HG02588 (cell line): ENCODE results near the gene CDKN2C.

Experiments
- ATAC-seq: cut with Tn5 transposase; IDR thresholded peaks from one replicate; pipeline ENCODE4 v1.9.1; 2021; ENCODE audit warnings: mild to moderate bottlenecking, moderate library complexity; ENCODE audit not compliant: unreplicated experiment

The CDKN2C gene

DNA sequence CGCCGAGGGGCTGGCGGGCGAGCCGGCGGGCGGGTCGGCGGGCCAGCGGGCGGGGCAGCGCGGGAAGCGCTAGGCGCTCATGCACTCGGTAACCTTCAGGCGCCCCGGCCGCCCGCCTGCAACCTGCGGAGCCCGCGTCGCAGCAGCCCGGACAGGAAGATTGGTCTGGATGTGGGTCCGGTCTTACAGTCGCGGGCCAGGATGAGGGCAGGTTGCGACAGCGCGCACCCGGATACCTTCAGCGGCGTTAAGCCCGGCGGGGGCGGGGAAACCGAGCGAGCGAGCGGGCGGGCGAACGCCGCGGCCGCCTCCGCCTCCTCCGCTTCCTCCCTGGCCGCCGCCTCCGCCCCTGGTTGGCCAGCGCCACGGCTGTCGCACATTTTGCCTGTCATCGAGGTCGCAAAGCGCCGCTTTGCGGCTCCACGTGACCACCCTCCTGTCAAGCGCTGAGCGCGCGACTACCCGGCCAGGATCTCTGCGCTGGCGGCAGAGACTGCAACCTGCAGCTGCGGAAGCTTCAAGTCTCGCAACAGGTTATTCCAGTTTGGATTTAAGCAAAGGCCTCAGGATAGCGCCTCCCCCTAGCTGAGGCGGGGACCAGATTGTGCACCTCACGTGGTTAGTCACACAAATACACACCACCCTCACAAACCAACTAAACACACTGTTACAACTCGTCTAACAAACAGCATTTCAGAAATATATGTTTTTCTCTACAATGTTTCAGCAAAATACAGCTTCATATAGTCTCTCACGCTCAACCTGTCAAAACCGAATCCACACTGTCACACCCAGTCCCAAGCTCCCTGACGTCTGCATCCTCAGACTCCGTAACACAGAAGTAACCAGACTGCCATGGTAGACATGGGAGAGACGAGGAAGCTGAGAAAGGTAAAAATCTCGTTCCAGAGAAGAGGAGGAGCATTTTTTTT is 9.9 kb upstream of the CDKN2C start, which contains the start of gene FAF1:
FAF1 (minus strand) TSS at position 355 of the 932 bp plus-strand sequence. CDS start 456 bp downstream, outside the sequence.
- peak; percentile 84 for ATAC-seq

DNA sequence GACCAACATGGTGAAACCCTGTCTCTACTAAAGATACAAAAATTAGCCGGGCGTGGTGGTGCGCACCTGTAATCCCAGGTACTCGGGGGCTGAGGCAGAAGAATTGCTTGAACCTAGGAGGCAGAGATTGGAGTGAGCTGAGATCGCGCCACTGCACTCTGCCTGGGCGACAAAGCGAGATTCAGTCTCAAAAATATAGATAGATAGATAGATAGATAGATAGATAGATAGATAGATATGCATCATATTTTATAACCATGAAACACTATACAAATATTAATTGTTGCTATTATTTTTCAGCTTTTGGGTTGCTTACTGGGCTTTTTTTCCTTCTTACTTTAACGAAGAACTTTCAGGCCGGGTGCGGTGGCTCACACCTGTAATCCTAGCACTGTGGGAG is 5.2 kb upstream of the CDKN2C start:
- ATAC-seq, result no peak

DNA sequence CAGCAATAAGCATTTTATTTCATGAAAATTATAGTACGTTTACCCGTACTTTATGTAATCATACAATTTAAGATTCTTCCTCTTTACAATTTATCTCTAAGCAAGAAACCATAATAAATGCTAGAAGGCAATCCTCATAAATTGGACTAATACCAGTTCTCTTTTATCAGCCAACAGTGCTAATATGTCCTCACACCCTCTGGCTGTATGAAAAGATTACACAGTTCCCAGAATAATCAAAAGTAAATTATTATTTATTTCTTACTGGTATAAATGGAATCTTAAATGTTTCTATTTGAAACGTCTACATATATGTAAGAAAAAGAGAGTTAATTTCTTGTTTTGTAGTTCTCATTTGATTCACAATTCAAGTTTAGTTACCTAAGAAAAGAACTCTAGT is 3.1 kb upstream of the CDKN2C start:
- no peak for ATAC-seq

DNA sequence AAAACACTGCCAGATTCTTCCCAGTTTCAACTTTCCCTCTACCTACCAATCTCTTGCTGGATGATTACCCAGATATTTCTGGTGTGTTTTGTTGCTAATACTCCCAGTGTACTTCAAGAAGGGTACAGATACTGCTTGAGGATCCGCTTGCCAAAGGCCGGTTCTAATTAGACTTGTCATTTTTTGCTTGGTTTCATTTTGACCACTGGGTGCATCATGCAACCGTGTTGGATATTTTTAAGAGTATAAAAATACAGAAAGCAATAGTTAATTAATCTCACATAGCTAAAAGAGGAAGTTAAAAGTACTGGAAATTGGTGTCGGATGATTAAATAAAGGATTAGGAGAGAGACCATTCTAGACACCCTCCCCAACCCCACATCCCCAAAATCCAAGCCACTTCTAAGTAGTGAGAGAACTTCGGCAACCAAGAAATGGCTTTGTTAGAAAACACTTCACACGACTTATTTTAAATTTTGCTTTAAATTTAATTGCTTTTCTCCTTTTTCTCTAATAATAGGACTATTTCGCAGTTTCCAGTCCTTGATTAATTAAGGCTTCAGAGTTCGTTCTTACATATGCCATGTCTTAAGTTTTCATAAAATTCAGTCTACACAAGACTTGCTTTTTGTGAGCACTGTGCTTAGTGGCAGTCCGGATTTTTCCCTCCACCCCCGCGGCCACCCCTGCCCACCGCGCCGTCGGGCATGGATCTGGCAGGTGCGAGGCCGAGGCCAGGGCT is 2.5 kb upstream of the CDKN2C start:
- no peak for ATAC-seq

DNA sequence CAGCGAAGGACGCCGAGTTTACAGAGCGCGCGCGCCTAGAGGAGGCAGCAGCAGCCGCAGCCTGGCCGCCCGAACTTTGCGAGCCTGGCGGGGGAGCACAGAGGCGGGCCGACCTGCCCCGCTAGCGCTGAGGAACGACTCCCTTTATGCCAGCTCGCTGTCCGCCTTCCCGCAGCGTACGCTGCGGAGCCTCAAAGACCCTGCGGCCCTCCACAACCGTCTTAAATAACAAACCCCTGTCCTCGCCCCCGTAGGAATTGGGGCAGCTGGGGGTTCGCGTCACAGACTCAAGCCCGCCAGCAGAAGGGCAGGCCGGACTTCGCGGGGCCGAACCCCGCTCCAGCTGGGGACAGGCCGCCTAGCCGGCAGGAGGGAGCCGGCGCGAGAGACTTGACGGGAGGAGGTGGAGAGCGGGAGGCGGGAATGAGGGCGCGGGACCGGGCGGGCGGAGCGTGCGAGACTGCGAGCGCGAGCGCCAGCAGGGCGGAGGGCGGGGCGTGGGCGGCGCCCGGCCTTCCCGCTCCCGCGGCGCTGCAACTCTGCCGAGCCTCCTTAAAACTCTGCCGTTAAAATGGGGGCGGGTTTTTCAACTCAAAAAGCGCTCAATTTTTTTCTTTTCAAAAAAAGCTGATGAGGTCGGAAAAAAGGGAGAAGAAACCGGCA is 1.8 kb upstream of the CDKN2C start:
- ATAC-seq, result peak; percentile 54

DNA sequence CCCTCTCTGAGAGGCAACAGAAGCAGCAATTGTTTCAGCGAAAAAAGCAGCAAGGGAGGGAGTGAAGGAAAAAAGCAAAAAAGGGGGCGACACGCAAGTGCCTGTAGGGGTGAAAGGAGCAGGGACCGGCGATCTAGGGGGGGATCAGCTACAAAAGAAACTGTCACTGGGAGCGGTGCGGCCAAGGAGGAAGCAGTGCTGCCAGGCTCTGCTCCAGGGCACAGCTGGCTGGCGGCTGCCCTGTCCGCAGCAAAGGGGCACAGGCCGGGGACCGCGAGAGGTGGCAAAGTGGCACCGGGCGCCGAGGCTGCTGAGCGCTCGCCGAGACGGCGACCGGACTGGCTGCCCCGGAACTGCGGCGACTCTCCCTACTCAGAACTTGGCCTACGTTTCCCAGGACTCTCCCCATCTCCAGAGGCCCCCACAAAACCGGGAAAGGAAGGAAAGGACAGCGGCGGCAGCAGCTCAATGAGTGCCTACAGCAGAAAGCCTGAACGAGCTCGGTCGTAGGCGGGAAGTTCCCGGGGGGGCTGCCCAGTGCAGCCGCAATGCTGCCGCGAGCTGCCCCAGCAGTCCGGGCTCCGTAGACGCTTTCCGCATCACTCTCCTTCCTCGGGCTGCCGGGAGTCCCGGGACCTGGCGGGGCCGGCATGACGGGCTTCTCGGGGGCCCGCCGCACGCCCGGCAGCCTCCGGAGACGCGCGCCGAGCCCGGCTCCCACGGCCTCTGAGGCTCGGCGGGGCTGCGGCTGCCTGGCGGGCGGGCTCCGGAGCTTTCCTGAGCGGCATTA is 1.0 kb upstream of the CDKN2C start:
- ATAC-seq, result peak; percentile 17

DNA sequence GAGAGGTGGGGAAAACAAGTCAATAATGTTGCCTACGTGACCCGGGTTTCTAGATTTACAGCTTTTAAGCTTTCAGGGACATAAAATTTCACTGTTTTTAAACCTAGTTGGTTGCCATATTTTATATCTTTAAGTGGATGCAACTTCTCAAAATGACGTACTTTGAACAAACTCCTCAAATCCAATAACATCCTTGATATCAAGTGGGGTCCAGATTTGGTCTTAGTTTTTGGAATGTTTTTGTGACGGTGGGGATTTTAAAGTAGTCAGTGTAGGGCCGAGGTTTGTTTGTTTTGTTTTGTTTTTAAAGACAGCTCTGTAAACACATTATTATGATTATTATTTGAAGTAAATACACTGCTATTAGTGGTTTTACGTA is 453 bp downstream of the CDKN2C start:
- no peak for ATAC-seq

DNA sequence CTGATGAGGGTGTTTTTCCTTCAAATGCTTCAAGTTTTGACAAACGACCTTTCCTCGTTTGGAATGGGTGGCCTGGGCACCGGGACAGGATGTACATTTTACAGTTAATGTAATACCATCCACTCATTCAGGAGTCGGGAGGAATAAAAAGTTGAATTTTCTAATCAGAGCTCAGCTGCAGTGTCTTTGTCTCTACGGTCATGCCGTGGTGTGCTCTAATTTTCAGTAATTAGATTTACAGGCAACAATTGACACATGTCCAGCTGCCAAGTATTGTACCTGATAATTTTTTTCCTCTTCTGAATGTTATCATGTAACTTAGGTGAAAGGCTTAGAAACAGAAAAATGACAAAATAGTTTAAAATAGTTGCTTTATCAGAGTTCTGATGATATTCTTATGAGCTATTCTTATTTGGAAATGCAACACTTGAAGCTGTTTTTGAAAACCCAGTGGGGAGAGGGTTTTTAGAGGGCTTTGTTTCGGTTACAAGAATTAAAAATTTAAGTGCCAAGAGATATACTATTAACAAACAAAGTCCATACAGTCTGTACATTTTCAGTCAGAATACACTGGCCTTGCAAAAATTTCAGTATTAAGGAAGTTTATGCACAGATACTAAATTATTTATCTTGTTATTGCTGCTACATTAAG is 1.0 kb downstream of the CDKN2C start:
- ATAC-seq, result no peak

DNA sequence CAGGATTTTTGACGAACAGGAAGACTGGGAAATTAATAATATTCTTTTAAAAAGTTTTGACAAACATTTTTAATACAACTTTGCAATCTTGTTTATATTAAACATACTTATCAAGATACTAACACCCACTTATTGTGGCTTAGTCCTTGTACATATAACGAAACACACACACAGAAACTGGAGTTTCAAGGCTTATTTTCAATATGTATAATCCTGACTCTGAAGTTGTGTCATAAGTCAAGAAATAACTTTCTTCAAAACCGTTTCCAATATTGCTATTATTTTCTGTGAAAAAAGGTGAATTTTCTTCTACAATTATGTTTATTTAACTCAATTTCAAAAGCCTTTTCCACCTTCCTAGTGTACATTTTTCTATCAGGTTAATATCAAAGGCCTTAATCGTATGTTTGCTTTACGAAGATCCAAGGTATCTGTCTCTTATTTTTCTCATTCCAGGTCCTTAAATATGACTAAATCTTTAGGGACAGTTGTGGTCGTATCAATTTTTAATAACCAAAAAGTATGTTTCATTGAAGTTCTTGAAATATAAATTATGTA is 1.8 kb downstream of the CDKN2C start:
- no peak for ATAC-seq

DNA sequence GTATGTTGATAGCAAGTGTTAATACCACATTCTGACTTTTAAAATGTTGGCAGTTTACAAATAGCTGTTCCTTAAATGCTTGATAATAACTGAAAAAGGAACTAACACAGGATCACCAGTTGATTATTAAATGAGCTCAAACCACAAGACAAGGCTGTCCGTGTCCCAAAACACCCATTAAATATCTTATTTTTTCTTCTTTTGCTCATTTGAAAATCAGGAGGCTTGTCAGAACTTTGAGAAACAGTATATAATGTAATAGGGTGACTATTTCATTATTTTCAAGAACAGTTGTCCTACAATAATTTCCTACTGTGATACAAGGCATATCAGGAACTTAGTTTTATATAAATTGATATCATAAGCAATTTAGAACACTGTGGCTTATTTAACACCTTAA is 2.7 kb downstream of the CDKN2C start:
- ATAC-seq, result no peak

DNA sequence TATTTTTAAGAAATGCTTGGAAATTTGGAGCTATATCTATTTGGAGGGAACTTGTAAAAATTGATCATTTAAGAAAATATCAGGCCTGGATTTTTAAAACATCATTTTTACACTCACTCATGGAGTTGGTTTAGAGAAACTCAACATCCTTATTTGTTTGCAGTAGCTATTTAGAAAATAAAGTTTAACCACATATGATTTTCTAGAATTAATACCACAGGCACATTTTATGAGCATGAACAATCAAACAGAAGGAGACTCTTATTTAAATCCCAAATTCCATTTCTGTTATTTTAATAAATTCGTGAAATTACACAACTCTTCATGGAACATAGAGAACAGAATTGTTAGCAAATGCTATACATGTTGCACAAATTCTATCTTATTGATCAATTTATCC is 3.2 kb downstream of the CDKN2C start:
- no peak for ATAC-seq

DNA sequence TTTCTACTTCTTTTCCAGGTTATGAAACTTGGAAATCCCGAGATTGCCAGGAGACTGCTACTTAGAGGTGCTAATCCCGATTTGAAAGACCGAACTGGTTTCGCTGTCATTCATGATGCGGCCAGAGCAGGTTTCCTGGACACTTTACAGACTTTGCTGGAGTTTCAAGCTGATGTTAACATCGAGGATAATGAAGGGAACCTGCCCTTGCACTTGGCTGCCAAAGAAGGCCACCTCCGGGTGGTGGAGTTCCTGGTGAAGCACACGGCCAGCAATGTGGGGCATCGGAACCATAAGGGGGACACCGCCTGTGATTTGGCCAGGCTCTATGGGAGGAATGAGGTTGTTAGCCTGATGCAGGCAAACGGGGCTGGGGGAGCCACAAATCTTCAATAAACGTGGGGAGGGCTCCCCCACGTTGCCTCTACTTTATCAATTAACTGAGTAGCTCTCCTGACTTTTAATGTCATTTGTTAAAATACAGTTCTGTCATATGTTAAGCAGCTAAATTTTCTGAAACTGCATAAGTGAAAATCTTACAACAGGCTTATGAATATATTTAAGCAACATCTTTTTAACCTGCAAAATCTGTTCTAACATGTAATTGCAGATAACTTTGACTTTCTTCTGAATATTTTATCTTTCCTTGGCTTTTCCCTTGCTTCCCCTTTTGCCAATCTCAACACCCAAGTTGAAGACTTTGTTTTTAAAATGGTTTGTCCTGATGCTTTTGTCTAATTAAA is 4.0 kb downstream of the CDKN2C start:
- ATAC-seq, result no peak

DNA sequence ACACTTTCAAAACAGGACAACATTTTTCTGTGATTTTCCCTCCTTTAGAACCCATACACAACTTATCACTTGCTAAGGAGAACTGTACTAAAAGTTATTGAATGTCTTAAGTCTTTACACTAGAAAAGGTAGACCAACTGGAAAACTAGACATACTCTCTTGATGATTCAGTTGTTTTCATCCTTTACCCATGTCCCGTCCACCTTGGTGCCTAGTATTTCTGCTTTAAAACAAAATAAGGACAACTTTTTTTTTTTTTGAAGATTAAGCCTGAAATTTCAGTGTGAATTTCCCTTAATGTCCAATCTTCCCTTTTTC is 4.5 kb downstream of the CDKN2C start:
- no peak for ATAC-seq

DNA sequence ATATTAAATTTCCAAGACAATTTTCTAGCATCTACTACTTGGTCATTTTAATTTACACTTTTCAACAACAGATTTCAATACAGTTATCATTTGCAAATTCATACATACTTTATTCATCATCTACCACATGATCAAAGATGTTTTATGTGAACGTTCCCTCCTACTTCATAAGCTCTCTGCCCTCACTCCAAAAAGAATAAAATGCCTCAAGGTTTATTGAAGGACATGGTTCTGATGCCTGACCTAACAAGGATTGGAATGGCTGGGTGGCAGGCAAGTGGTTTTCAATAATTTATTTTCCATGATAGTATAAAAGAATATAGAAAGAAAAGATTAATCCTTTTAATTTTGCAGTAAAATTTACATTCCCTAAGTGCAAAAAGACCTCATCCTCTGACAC is 5.4 kb downstream of the CDKN2C start:
- ATAC-seq, result no peak

DNA sequence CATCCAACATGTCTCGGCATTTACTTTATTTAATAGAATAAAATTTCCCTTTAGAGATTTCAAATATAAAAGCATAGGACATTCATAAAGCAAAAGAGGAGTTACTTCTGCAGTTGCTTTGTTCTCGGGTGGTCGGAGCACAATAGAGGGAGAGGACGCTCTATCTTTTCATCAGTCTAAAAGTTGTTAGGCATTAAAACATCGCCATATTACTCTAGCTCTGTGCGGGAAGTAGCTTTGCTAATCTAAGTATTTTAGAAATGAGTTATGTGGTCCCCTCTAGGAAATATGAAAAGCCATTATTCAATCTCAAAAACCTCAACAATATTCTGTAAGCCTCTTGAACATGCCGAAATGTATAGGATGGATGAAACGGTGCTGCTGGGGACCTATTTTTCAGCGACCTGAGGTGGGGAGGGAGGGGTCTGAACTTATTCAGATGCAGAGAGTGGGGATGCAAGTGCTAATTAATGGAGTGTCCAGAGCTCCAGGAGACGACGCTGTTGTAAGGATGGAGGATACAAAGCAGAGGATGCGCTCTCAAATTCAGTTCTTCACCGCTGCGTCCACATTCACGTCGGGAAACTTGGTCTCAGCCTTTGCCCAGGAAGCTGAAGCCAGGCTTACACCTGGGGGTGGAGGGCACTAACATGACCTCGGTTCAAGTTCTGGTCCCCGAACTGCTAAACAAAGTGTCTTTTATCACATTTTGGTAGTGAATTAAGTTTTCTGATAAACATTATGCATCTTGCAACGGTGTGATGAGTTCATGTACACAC is 6.3 kb downstream of the CDKN2C start:
- ATAC-seq, result no peak

DNA sequence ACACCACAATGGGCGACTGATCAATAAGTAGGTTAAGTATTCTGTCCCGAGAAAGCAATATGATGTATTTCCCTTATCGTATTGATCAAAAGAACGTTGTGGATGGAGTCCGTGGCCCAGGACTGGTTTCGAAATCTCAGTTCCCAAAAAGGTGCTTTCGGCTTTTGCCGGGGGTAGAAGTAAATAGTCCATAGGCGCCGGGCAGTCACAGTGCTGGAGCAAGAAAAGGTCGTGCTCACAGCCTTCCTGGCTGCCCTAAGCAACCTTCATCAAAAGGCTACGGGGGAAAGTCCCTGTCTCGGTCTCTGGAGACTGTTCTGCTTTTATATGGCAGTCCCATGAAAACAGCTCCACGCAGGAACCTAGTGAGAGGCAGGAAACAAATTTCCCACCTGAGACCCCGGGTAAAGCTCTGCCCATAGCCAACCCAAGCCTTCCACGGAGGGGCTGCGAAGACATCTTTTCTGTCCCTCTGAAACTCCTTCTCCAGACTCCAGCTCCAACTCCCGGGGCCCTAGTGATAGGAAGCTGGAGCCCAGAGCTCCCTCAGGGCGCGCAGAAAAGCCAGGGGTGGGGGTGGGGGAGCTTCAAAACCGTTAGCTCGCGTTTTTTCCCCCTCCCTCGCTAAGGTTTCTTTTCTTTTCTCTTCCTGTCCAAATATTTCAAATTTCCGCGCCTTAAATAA is 7.0 kb downstream of the CDKN2C start:
- ATAC-seq, result peak; percentile 55

DNA sequence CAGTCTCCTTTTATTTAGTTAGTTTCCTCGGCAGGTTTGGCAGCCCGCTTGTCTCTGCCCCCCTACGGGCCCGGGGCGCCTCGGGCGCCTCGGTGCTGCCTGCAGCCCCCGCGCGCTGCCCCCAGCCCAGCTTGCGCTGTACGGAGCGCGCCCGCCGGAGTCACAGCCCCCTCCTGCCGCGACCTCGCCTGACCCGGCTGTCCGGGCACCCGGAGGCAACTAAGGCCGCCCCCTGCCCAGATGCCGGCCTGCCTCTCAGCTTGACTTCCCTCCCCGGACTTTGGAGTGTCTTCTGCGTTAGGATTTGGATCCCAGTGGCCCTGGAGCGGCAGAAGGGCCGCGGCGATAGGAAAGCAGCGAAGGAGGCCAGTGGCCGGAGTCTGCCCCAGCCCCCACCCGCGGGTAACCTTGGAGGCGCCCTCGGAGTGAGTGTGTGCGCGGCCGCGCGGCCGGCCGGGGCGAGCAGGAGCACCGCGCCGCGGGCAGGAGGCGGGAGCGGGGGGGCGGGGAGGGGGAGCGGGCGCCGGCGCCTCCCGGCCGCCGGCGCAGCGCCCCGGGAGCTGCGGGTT is 7.6 kb downstream of the CDKN2C start:
- ATAC-seq, result peak; percentile 65
